MCF 10A (cell line): ENCODE data around the gene KCNJ10. TPM values are rescaled to one million over a fixed set of nuclear protein-coding genes. Genes with fewer than 3 reads are reported as not detected.

ENCODE experiments used
- BruUV-seq: library from RNA; stranded (reverse); fragments of 400-500 nt; replicated peaks from 2 replicates; lab custom pipeline; 2021; lab: Mats Ljungman, UMichigan
- CTCF ChIA-PET: fragments of 300-600 bp; sonication (Branson Sonifier 250); formaldehyde crosslinking; extraction: SDS; loops from one replicate; lab custom pipeline; 2021; ENCODE audit warnings: antibody characterized with exemption, inconsistent platforms; lab: Yijun Ruan, JAX
- POLR2A ChIA-PET: fragments of 300-600, 350-650 bp; sonication (Branson Sonifier 250); formaldehyde crosslinking; extraction: SDS; loops from one replicate; lab custom pipeline; 2020; ENCODE audit warnings: antibody characterized with exemption, inconsistent platforms; lab: Yijun Ruan, JAX
- DNase-seq: peaks from one replicate; pipeline ENCODE4 v3.0.0-alpha.2; 2018; ENCODE audit not compliant: unreplicated experiment
- H3K27ac Mint-ChIP-seq: one replicate; pipeline ENCODE4 v1.8.0; 2022; ENCODE audit warnings: mild to moderate bottlenecking, low read depth, mixed read lengths; ENCODE audit not compliant: unreplicated experiment
- H3K27me3 Mint-ChIP-seq: one replicate; pipeline ENCODE4 v1.8.0; 2022; ENCODE audit warnings: mixed read lengths; ENCODE audit not compliant: insufficient read depth, unreplicated experiment
- H3K36me3 Mint-ChIP-seq: one replicate; pipeline ENCODE4 v1.8.0; 2022; ENCODE audit warnings: mild to moderate bottlenecking, moderate library complexity, mixed read lengths; ENCODE audit not compliant: insufficient read depth, unreplicated experiment
- H3K4me1 Mint-ChIP-seq: one replicate; pipeline ENCODE4 v1.8.0; 2022; ENCODE audit warnings: mixed read lengths; ENCODE audit not compliant: insufficient read depth, unreplicated experiment
- H3K4me3 Mint-ChIP-seq: one replicate; pipeline ENCODE4 v1.8.0; 2022; ENCODE audit warnings: mild to moderate bottlenecking, moderate library complexity, mixed read lengths; ENCODE audit not compliant: unreplicated experiment
- H3K9me3 Mint-ChIP-seq: one replicate; pipeline ENCODE4 v1.8.0; 2022; ENCODE audit warnings: mixed read lengths; ENCODE audit not compliant: unreplicated experiment
- intact Hi-C: fragments of 100-400 bp; cut with micrococcal nuclease; formaldehyde crosslinking; loops from 2 replicates; pipeline ENCODE4 v1.14.1; 2022
- total RNA-seq: library from RNA; stranded (reverse); gene quantifications from 2 replicates; pipeline ENCODE4 v1.2.3, GENCODE V29; 2022
- TF ChIP-seq, protein P1 (sequence below): fragments of 200-600 bp; IDR thresholded peaks from one replicate; pipeline ENCODE4 v1.8.0; 2022; ENCODE audit warnings: antibody characterized with exemption, mild to moderate bottlenecking; ENCODE audit not compliant: unreplicated experiment

KCNJ10 gene
- total RNA-seq, 1 experiment from 2014 or later = not detected

DNA sequence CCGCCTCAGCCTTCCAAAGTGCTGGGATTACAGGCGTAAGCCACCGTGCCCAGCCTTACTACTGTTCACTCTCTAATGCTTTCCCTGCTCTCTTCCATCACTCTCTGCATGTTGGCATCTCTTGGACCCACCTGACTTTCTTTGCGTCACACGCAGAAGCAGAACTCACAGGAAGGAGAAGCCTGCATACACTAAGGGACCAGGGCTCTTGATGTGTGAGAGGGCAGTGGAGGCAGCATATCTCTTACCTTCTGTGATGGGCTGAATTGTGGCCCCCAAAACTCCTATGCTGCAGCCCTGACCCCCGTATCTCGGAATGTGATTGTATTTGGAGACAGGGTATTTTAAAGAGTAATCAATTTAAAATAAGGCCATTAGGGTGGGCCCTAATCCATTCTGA is 89.2 kb downstream of the KCNJ10 start:
- POLR2A ChIA-PET = no interaction called here
- intact Hi-C loops = no loop called here
- Mint-ChIP-seq H3K4me1 (peaks cover 9% of the 10 kb centered on the region), H3K27me3 (no peaks in the 10 kb centered on the region), H3K9me3 (no peaks in the 10 kb centered on the region), H3K4me3 (no peak overlapping the region), H3K36me3 (peaks cover 24% of the 10 kb centered on the region), H3K27ac (no peak overlapping the region)
- CTCF ChIA-PET = interaction anchor here (8.7 kb wide), 1 partner anchor 25 kb away, joined by 75 read pairs; no protein-coding TSS in a partner anchor
- BruUV-seq = no TSS peak
- TF ChIP-seq, protein P1, sequence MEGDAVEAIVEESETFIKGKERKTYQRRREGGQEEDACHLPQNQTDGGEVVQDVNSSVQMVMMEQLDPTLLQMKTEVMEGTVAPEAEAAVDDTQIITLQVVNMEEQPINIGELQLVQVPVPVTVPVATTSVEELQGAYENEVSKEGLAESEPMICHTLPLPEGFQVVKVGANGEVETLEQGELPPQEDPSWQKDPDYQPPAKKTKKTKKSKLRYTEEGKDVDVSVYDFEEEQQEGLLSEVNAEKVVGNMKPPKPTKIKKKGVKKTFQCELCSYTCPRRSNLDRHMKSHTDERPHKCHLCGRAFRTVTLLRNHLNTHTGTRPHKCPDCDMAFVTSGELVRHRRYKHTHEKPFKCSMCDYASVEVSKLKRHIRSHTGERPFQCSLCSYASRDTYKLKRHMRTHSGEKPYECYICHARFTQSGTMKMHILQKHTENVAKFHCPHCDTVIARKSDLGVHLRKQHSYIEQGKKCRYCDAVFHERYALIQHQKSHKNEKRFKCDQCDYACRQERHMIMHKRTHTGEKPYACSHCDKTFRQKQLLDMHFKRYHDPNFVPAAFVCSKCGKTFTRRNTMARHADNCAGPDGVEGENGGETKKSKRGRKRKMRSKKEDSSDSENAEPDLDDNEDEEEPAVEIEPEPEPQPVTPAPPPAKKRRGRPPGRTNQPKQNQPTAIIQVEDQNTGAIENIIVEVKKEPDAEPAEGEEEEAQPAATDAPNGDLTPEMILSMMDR = no peak
- no peak for DNase-seq

DNA sequence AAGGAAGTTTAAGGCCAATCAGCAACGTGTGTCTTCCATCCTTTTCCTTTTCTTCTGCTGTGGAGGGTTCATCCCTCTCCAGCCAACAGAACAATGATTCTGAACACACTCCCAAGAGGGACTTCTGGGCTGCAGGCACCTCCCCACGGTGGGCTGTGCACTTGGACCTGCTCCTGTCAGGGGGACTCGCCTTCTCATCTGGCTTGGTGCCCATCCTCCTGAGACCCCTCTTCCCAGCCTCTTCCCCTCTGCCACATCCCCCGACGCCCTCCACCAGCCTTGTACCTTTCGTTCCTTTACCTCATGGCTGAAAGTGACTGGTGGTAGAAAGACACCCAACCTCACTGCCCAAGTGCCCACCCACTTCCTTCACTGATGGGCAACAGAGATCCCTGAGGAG is 89.9 kb downstream of the KCNJ10 start:
- Mint-ChIP-seq H3K27ac (no peak overlapping the region), H3K36me3 (peaks cover 24% of the 10 kb centered on the region), H3K9me3 (no peaks in the 10 kb centered on the region), H3K4me1 (peaks cover 9% of the 10 kb centered on the region), H3K4me3 (no peak overlapping the region), H3K27me3 (no peaks in the 10 kb centered on the region)
- DNase-seq = no peak
- intact Hi-C loops = no loop called here
- POLR2A ChIA-PET = no interaction called here
- CTCF ChIA-PET = no interaction called here
- TF ChIP-seq, protein P1 = no peak
- BruUV-seq = no TSS peak

- Mint-ChIP-seq H3K36me3 (peaks cover 24% of the 10 kb centered on the region), H3K9me3 (no peaks in the 10 kb centered on the region), H3K4me1 (peaks cover 9% of the 10 kb centered on the region), H3K27me3 (no peaks in the 10 kb centered on the region), H3K27ac (no peak overlapping the region), H3K4me3 (no peak overlapping the region)
- TF ChIP-seq, protein P1 = no peak
- ChIA-PET CTCF (interaction anchor here (0.6 to 4.4 kb wide), 4 partner anchors 9 to 181 kb away, joined by 3 to 26 read pairs (median 4); no protein-coding TSS in a partner anchor), POLR2A (interaction anchor here (0.6 to 0.7 kb wide), 3 partner anchors 15 to 283 kb away, joined by 3 to 4 read pairs (median 4); partner anchors contain the start of gene DCAF8)
- DNase-seq = no peak
- intact Hi-C loops = no loop called here
- BruUV-seq = no TSS peak
Observed at GRCh38 chr1:159979257-159979656, 90.7 kb downstream of the KCNJ10 start.

DNA sequence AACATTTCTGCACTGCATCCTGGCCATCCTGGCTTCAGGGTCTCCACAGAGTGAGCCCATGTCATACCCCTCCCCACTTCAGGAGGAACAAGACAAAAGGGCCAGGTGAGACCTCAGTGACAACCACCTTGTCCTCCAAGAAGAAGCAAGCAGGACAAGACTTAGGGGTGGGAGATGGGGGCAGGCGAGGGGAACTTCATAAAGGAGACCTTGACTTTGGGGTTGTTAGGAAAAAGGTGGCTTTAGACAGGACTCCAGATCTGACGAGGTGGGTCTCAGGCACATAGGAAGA is 91.9 kb downstream of the KCNJ10 start:
- no peak overlapping the region for H3K27ac Mint-ChIP-seq
- no peaks in the 10 kb centered on the region for H3K27me3 Mint-ChIP-seq
- CTCF ChIA-PET = interaction anchor here (0.6 to 4.4 kb wide), 4 partner anchors 25 to 94 kb away, joined by 3 to 26 read pairs (median 3); no protein-coding TSS in a partner anchor
- TF ChIP-seq, protein P1 = no peak
- POLR2A ChIA-PET = no interaction called here
- BruUV-seq = no TSS peak
- H3K4me1 Mint-ChIP-seq = peaks cover 9% of the 10 kb centered on the region
- H3K9me3 Mint-ChIP-seq = no peaks in the 10 kb centered on the region
- no peak overlapping the region for H3K4me3 Mint-ChIP-seq
- no peak for DNase-seq
- intact Hi-C loops = no loop called here
- peaks cover 24% of the 10 kb centered on the region for H3K36me3 Mint-ChIP-seq
